T1000 (cell line): ENCODE results near the gene RFWD3.
"Not testable (repeated sequence)": the region's sequence is repeated elsewhere in the genome, so short reads cannot be mapped to it uniquely, and the experiment has no call there.

Experiments used
- DNase-seq: peaks from one replicate; lab custom pipeline; 2025; ENCODE audit warnings: mixed read lengths; lab: John Stamatoyannopoulos, UW

The RFWD3 gene

DNA sequence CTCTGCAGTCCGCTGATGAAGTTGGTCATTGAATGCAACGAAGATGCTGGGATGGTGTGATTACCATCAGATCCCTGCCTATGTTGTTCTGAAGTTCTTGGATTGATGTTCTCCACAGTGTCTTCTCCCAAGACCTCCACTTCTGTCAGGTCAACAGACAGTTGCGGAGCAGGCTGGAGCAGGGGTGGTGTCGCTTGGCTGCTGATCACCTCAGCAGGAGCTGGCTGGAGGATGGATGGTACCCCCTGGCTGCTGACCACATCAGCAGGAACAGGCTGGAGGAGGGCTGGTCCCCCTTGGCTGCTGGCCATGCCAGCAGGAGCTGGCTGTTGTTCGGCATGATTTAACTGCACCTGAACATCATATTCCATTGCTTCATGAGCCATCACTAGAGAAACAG is 5.6 kb downstream of the RFWD3 start:
- DNase-seq, result no peak

DNA sequence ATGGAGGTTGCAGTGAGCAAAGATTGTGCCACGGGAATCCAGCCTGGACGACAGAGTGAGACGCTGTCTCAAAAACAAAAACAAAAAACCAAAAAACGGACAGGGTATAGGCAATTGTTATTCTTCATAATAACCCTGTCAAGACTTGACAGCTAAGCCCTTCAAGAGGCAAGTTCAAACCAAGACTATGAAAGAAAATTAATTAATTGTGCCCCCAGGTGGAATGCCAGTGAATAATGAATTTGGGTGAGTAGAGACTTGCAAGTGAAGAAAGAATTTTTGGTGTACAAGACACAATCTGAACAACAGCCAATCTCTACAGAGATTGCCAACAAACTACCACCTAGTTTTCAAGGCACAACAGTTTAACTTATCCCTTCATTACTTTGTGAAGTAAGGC is 6.3 kb downstream of the RFWD3 start:
- DNase-seq, result no peak

DNA sequence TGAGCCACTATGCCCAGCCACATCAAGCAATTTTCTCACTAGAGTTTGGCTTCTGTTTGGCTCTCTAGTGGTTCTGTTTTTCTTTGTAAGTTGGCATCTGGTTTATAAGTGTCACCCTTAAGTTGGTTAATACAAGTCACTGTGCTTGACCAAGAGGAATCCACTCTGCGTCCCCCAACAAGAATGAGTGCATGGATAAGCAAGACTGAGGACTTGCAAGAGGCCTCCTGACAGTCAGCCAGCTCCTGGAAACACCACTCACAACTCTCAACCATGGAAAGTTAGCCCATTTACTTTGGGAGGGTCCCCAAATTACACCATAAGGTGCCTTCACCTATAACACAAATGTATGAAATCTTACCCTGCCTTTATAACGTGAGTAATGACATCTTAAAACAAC is 7.6 kb downstream of the RFWD3 start:
- no peak for DNase-seq

- DNase-seq, result no peak
These were observed 8.6 kb downstream of the RFWD3 start for GRCh38 chr16:74657870-74658642.

DNA sequence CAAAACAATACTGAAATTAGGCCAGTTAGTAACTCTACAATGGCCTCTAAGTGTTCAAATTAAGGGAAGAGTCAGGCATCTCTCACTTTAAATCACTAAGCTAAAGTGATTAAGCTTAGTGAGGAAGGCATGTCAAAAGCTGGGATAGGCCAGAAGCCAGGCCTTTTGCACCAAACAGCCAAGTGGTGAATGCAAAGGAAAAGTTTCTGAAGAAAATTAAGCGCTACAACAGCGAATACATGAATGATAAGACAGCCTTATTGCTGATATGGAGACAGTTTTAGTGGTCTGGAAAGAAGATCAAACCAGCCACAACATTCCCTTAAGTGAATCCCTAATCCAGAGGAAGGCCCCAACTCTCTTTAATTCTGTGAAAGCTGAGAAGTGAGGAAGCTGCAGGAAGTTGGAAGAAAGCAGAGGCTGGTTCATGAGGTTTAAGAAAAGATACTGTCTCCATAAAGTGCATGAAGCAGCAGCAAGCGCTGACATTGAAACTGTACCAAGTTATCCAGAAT is 12.1 kb downstream of the RFWD3 start:
- DNase-seq, result no peak

GRCh38 chr16:74652883-74653282 is 13.8 kb downstream of the RFWD3 start:
- not testable (repeated sequence) for DNase-seq

DNA sequence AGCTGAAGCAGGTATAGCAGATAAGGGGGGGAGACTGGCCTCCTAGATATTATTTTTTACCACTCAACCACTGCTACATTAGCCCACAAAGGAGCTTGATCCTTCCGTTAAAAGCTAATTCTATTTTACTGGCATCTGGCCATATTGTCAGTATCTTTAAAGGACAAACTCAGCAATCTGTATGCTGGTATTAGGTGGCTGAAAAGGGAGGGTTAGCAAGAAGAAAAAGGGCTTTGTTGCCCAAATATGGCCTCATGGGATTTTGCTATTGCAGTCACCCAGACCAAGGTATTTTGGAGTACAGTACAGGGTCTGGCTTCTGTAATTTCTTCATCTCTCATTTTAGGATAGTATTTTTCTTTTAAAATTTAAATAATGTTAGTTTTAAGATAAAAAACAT is 14.4 kb downstream of the RFWD3 start:
- DNase-seq, result no peak

DNA sequence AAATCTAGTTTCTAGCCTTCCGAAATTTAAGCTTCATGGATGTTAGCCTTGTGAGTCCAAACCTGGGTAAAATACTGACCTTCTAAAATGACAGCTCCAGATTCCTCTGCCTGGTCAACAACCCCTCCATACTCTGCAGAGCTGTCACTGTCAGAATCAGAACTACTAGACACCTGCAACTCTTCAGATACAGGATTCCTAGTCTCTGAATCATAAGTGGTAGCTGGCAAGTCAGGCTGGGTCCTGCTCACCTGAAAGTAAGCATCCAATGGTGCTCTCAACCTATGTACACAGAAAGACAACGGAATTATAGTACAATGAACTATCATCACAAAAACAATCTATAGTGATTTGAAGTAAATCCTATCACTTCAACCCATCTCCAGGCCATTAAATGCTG is 14.8 kb downstream of the RFWD3 start:
- no peak for DNase-seq

DNA sequence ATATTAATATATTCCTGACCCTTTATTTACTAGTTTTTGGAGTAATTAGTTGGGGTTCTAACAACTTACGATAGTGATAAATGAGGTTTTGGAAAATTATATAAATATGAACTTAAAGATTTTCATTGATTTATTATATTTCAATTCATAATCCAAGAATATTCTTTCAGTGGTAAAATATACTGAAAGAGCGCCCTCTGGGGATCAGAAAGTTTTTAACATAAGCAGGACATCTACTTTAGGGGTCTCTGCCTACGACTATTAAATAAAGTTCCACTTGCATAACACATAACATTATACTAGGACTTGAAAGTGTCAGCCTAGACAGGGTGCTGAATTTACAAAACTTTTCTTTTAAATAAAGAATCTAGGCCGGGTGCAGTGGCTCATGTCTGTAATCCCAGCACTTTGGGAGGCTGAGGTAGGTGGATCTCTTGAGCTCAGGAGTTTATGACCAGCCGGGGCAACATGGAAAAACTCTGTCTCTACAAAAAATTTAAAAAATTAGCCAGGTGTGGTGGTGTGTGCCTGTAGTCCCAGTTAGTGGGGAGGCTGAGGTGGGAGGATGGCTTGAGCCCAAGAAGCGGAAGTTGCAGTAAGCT is 15.6 kb downstream of the RFWD3 start:
- no peak for DNase-seq

DNA sequence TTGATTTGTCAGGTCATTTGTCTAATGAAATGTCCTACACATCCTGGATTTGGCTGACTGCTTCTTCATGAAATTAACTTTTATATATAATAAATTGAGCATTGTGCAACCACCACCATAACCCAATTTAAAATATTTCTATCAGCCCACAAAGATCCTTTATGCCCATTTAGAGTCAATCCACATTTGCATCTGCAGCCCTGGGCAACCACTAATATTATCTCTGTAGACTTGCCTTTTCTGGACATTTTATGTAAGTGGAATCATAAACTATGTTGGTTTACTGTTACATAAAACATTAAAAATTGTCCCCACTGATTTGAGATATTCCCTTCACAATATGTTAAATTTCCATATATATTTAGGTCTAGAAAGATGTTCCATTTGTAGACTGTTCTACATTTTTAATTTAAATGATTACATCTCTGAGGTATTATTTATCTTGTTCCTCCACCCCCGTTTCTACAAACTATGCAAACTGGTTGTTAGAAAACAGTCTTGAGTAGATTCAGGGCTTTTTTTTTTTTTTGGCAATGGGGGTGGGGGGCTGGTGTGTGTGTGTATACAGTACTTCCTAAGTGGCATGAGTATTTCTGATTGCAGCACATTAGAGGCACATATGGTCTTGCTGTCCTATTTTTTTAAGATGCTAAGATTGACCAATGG is 16.7 kb downstream of the RFWD3 start:
- no peak for DNase-seq

- DNase-seq, result no peak
These were observed 24.7 kb downstream of the RFWD3 start for GRCh38 chr16:74641969-74642368.

DNA sequence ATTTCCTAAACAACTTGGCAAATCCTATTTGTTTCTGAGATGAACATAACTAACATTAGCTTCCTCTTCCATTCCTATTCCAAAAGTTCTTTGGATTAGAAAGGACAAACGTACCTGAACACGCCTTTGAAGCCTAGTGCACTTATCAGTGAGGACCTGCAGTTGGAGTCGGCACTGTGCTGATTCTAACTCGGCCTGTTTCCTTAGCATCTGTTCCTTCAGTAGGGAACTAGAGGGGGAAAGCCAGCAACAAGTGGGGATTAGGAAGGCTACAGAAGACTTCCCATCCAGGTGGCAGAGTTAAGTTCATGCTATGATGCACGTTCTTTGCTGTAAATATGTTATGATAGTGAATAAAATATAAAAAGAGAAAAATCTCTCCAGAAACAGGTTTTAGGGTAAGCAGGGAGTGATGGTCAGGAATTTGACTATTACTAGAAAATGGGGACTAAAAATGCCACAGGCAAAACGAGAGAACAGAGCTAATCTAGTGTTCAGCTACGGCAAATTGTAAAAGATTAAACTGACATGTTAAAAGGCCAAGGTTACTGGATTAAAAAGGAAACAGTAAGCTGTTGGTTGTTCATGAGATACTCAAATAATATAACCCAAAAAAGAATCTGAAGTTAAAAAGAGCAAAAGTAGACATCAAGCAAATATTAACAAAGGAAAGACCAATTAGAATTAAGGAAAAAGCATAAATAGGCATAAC is 28.8 kb downstream of the RFWD3 start:
- no peak for DNase-seq

GRCh38 chr16:74635303-74635702 is 31.4 kb downstream of the RFWD3 start:
- no peak for DNase-seq

GRCh38 chr16:74633686-74634085 is 33.0 kb downstream of the RFWD3 start:
- DNase-seq, result no peak

DNA sequence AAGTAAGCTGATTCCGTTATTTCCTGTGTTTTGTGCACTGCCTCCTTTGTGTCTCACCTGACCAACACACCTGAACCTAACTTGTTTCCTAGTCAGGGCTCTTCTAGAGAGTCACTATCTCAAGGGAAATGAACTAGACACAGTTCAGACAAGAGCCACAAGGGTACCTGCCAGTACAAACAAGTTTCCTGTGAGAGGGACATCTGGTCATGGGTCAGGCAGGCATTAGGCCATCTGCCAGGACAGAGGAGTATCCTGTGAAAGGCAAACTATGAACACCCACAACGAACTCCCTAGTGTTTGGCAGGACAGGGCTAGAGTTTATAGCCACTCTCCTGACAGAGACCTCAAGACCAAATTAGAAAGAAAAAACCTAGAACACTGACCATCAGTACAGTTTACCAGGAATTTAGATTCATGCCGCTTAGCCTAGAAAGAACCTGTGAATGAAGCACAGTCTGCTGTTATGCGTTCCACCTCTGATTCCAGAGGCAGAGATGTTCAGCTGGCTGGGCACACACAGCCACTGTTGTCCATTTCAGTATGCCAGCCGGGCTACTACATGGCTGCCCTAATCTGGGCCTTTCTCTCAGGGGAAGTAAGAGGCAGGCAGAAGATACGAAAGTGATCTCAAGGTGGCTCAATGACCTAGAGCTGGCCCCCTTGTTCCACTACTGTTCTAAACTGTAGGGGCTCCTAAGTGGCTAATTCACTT is 39.0 kb downstream of the RFWD3 start:
- DNase-seq, result no peak

GRCh38 chr16:74626741-74627416 is 39.8 kb downstream of the RFWD3 start:
- DNase-seq, result no peak

- no peak for DNase-seq
These were observed 41.0 kb downstream of the RFWD3 start for GRCh38 chr16:74625500-74626350.

GRCh38 chr16:74623839-74624235 is 42.8 kb downstream of the RFWD3 start:
- no peak for DNase-seq

DNA sequence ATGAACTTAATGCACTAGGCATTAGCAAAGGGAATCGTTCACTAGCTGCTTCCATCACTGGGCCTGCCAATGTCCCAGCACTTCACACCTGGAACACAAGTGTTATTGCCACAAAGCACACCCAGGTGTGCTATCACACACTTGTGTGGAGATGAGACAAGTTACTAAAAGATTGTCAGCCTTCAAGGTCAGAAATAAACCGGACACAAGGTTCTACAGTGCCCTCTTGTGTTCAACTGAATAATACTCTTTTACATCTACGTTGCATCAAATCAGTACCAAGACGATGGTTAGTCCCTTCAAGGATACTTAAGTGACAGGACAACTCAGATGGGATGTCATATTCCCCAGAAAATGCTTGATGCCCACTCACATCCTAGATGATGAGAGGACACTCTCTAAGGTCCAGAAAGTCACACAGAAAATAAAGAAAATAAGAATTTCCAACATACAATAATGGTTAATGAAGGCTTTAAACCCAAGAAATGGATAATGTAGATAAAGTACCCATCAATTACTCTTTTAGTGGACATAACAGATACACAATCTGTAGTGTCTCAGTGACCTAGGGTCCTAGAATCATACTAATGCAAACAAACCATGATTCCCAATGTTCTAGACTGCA is 43.4 kb downstream of the RFWD3 start:
- DNase-seq, result no peak

DNA sequence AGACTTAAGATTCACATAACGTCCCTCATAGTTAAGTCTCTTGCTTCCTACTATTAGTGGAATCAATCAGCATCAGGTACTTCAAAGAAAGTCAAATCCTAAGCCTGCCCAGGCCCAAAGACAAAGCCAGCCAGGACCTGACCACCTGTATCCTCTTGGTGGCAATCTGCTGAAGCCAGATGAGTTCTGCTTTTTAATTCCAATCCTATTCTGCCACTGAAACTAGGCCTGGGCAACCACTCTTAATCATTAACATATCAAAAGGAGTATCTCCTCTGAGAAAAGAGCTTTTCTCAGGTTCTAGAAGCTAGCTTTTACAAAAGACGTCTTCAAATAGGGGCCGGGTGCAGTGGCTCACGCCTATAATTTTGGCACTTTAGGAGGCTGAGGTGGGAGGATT is 44.7 kb downstream of the RFWD3 start:
- no peak for DNase-seq
